PFSK-1 (cell line): ENCODE results near the gene PHF19.

Source experiments
- POLR2AphosphoS5 ChIP-seq: IDR thresholded peaks from 2 replicates; pipeline ENCODE4 v1.6.1; 2012; ENCODE audit warnings: low read depth, mild to moderate bottlenecking, control low read depth, low read length, moderate library complexity
- REST ChIP-seq, 2 experiments: IDR thresholded peaks; 2 replicates each; pipeline versions ENCODE4 v1.6.1 to v1.8.0; 2011 to 2012; ENCODE audit warnings: low read depth in 2 of 2, low read length in 2 of 2, control low read depth in 1 of 2, inconsistent platforms in 1 of 2, mild to moderate bottlenecking in 1 of 2, moderate library complexity in 1 of 2; ENCODE audit not compliant: insufficient read depth in 1 of 2
- SIN3A ChIP-seq: IDR thresholded peaks from 2 replicates; pipeline ENCODE4 v1.6.1; 2012; ENCODE audit warnings: mild to moderate bottlenecking, low read length, moderate library complexity, borderline replicate concordance; ENCODE audit not compliant: insufficient read depth
- TAF1 ChIP-seq: IDR thresholded peaks from 2 replicates; pipeline ENCODE4 v1.6.1; 2012; ENCODE audit warnings: low read length, control low read depth, borderline replicate concordance; ENCODE audit not compliant: insufficient read depth

DNA sequence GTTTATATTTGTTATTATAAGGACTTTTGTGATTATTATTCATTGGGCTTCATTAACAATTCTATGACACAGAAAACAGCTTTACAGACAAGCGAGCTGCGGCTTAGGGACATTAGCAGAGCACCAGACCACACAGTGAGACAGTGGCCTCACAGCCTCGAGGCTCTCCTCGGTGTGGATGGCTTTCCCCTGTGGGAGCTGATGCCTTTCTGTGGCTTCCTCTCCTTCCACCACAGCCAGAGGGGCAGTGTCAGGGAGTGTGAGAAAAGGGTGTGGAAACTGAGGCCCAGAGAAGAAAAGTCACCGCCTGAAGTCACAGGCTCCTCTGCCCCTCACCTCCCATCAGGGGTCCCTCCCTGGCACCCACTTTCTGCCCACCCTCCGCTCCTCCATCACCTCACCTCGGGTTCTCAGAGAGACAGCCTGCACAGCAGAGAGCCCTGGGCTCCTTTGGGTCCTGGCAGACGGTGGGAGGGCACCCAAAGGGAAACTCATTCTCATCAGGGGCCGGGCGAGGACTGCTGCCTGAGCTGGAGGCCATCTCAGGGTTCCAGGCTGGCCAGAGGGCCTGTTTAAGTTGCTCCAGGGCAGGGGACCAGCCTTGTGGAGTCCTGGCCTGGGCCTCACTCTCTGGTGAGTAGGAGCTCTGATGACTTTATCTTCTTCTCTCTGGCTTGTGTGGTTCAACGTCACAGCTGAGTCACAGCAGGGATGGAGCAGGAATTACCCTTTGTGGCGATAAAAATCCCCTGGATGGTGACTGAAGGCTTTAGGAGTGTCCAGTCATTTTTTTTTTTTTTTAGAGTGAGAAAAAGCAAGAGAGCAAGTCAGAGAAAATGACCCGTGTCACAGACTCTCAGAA lies 48.8 kb upstream of the PHF19 start:
- no peak for TF ChIP-seq POLR2AphosphoS5
- no peak for TF ChIP-seq TAF1
- no peak for TF ChIP-seq SIN3A
- no peak for TF ChIP-seq REST (IDR thresholded peaks at IDR 0.05; ENCODE audit: insufficient read depth in 1 of 2, low read depth in 2 of 2, low read length in 2 of 2)
